Endothelial cell of umbilical vein (primary cell): ENCODE data around the gene XPNPEP2. TPM values are rescaled to one million over a fixed set of nuclear protein-coding genes. Genes with fewer than 3 reads are reported as not detected.

ENCODE experiments used
- BruUV-seq: library from RNA; stranded (reverse); fragments of 400-500 nt; replicated peaks from 2 replicates; lab custom pipeline; 2021; lab: Mats Ljungman, UMichigan
- CTCF ChIA-PET: fragments of 300-600, 350-600 bp; sonication (Branson Sonifier 250); formaldehyde crosslinking; loops from one replicate; lab custom pipeline; 2021; ENCODE audit warnings: antibody characterized with exemption, inconsistent platforms; lab: Charles Lee
- POLR2A ChIA-PET: fragments of 300-600, 350-600 bp; sonication (Branson Sonifier 250); formaldehyde crosslinking; loops from one replicate; lab custom pipeline; 2021; ENCODE audit warnings: antibody characterized with exemption, inconsistent platforms; lab: Charles Lee
- DNase-seq: peaks from one replicate; pipeline ENCODE4 v3.0.0-alpha.2; 2011; ENCODE audit warnings: low read depth, low spot score
- FAIRE-seq: peaks from 2 replicates; lab custom pipeline; 2011; peaks lifted over from hg19 to GRCh38; lab: Jason Lieb, UNC
- H2AFZ ChIP-seq: 2 replicates; pipeline ENCODE4 v1.6.0; 2012; ENCODE audit warnings: low read depth, low read length, control low read depth, inconsistent platforms
- H3K27ac ChIP-seq: 2 replicates; pipeline ENCODE4 v1.5.1; 2011; ENCODE audit warnings: low read depth, mild to moderate bottlenecking, control low read depth, low read length, moderate library complexity; ENCODE audit not compliant: insufficient read depth
- H3K27me3 ChIP-seq, 2 experiments: 2 replicates each; pipeline versions ENCODE4 v1.6.0 to v1.6.1; 2011; ENCODE audit warnings: low read length in 2 of 2, mixed read lengths in 1 of 2; ENCODE audit not compliant: control insufficient read depth in 2 of 2, insufficient read depth in 2 of 2
- H3K36me3 ChIP-seq, 2 experiments: 2 replicates in 1 of 2; 3 replicates in 1 of 2; pipeline ENCODE4 v1.5.1; 2011; ENCODE audit warnings: low read length in 2 of 2, mild to moderate bottlenecking in 1 of 2, moderate library complexity in 1 of 2; ENCODE audit not compliant: control insufficient read depth in 2 of 2, insufficient read depth in 2 of 2; ENCODE audit errors: extremely low read depth in 1 of 2
- H3K4me1 ChIP-seq: 3 replicates; pipeline ENCODE4 v1.5.1; 2011; ENCODE audit warnings: mild to moderate bottlenecking, low read length; ENCODE audit not compliant: control insufficient read depth, insufficient read depth; ENCODE audit errors: extremely low read depth
- H3K4me2 ChIP-seq: 2 replicates; pipeline ENCODE4 v1.6.1; 2011; ENCODE audit warnings: low read length, control low read depth, mixed read lengths; ENCODE audit not compliant: insufficient read depth
- H3K4me3 ChIP-seq, 3 experiments: fragments of 200-600 bp in 1 of 3; sonication (generic), shearing (Covaris generic) in 1 of 3; replicated peaks in 1 of 3; 2 replicates each; pipeline ENCODE4 v1.5.1; 2011 to 2016; ENCODE audit warnings: control low read depth in 3 of 3, low read length in 3 of 3, mild to moderate bottlenecking in 2 of 3, inconsistent platforms in 1 of 3, low read depth in 1 of 3, moderate library complexity in 1 of 3; ENCODE audit not compliant: insufficient read depth in 1 of 3
- H3K79me2 ChIP-seq: 2 replicates; pipeline ENCODE4 v1.6.0; 2012; ENCODE audit warnings: low read length, inconsistent platforms; ENCODE audit not compliant: control insufficient read depth, insufficient read depth
- H3K9ac ChIP-seq: replicated peaks from 2 replicates; pipeline ENCODE3; 2011; ENCODE audit warnings: low read length, control low read depth; ENCODE audit not compliant: insufficient read depth; ENCODE audit errors: extremely low read depth
- H3K9me1 ChIP-seq: replicated peaks from 3 replicates; pipeline ENCODE4 v1.6.0; 2011; ENCODE audit warnings: mild to moderate bottlenecking, low read length; ENCODE audit not compliant: control insufficient read depth, insufficient read depth; ENCODE audit errors: extremely low read depth
- H3K9me3 ChIP-seq: replicated peaks from 2 replicates; pipeline ENCODE4 v1.5.1; 2012; ENCODE audit warnings: low read length, inconsistent platforms; ENCODE audit not compliant: control insufficient read depth, insufficient read depth
- H4K20me1 ChIP-seq: replicated peaks from 2 replicates; pipeline ENCODE3; 2011; ENCODE audit warnings: mild to moderate bottlenecking, low read length; ENCODE audit not compliant: control insufficient read depth, insufficient read depth; ENCODE audit errors: extremely low read depth
- EZH2 ChIP-seq: IDR thresholded peaks from 2 replicates; pipeline ENCODE4 v1.6.1; 2012; ENCODE audit warnings: borderline replicate concordance, low read depth, mild to moderate bottlenecking, moderate library complexity, low read length, inconsistent platforms; ENCODE audit not compliant: severe bottlenecking
- FOS ChIP-seq: IDR thresholded peaks from 2 replicates; pipeline ENCODE4 v1.6.1; 2011; ENCODE audit warnings: mild to moderate bottlenecking, low read length, moderate library complexity, borderline replicate concordance; ENCODE audit not compliant: insufficient read depth
- GATA2 ChIP-seq: IDR thresholded peaks from 2 replicates; pipeline ENCODE4 v1.7.0; 2011; ENCODE audit warnings: low read depth, mild to moderate bottlenecking, moderate library complexity, mixed read lengths, low read length; ENCODE audit not compliant: insufficient read length, insufficient read depth
- JUN ChIP-seq: IDR thresholded peaks from 2 replicates; pipeline ENCODE4 v1.6.1; 2011; ENCODE audit warnings: borderline replicate concordance, low read depth; ENCODE audit not compliant: insufficient read length, insufficient read depth
- MYC ChIP-seq: IDR thresholded peaks from one replicate; pipeline ENCODE4 v1.6.1; 2011; ENCODE audit warnings: mild to moderate bottlenecking, low read depth, low read length
- POLR2A ChIP-seq: IDR thresholded peaks from 2 replicates; pipeline ENCODE4 v1.6.1; 2012; ENCODE audit warnings: low read depth, mild to moderate bottlenecking, control low read depth, low read length
- POLR2AphosphoS5 ChIP-seq: IDR thresholded peaks from 2 replicates; pipeline ENCODE4 v1.6.1; 2012; ENCODE audit warnings: low read depth, mild to moderate bottlenecking, control low read depth, low read length, moderate library complexity; ENCODE audit not compliant: insufficient read depth
- dilution Hi-C: fragments of 300-500 bp; cut with MboI; formaldehyde crosslinking; loops from one replicate; pipeline ENCODE4 v1.15.0; 2019; ENCODE audit warnings: low sequenced_read_pairs; ENCODE audit not compliant: extremely low pct_ligation_motif_present
- intact Hi-C: fragments of 100-400 bp; cut with micrococcal nuclease; formaldehyde crosslinking; loops from one replicate; pipeline ENCODE4 v1.10.0; 2022
- polyA plus RNA-seq, 4 experiments: library from polyadenylated mRNA; depleted of rRNA in 3 of 4; stranded (reverse) in 3 of 4; unstranded in 1 of 4; fragments of >200 nt; gene quantifications; 2 replicates each; pipeline versions ENCODE4 v1.2.1 to v1.2.3, GENCODE V29; 2011 to 2012; ENCODE audit warnings: missing spikeins in 1 of 4
- total RNA-seq: library from RNA; stranded (reverse); gene quantifications from 2 replicates; pipeline ENCODE4 v1.2.3, GENCODE V29; 2021
- TF ChIP-seq, protein P1 (sequence below), 2 donors: IDR thresholded peaks; 1 replicate in 1 of 2; 2 replicates in 1 of 2; pipeline ENCODE4 v1.5.1; 2011; ENCODE audit warnings: low read length in 2 of 2, mild to moderate bottlenecking in 2 of 2, moderate library complexity in 2 of 2, control low read depth in 1 of 2, inconsistent platforms in 1 of 2, low read depth in 1 of 2; ENCODE audit not compliant: insufficient read depth in 1 of 2; ENCODE audit errors: extremely low read depth in 1 of 2
- TF ChIP-seq, protein P2 (sequence below): IDR thresholded peaks from 2 replicates; pipeline ENCODE4 v1.6.1; 2011; ENCODE audit not compliant: insufficient read depth, insufficient read length

Gene XPNPEP2
- total and polyA plus RNA-seq, 2 donors (not counting 3 experiments of a cell fraction or from before 2014, with no cell fraction given) = 0.04 TPM; not detected in 1

DNA sequence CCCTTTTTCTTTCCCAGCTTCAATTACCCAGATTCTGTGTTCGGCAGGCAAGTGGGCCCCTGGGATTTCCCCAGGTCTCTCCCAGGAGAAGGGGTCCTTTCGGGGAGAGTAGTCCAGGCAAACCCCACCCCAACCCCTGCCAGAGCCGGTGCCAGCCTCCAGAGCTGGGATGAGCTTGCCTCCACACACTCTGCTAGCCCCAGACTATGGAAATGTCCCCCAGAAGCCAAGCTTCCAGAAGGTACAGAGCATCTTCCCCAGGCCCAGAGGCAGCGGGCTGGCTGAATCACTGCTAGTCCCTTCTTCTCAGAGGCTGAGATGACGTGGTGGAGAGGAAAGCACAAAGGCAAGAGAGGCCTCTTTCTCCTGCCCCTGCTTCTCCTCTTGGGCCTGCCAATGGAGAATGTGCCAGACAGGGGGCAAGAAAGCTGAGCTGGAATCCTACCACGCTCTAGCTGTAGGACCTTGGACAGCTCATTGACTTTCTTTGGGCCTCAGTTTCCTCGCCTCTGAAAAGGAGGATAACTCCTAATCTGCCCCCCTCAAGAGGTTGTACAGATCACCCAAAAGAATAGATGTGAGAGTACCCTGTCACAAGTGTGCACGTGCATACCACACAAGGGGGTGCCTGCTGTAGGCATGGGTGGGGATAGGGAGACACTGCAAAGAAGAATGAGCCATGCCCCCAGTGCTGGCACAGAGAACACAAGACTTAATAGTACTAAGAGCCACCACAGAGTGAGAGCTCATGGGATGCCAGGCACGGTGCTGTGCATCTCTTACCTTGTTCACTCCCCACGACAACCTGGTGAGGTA is 43.1 kb downstream of the XPNPEP2 start:
- no TSS peak for BruUV-seq
- Histone ChIP-seq H3K27me3 (no peaks in the 10 kb centered on the region), H3K9ac (no peak overlapping the region), H3K4me1 (peaks cover 9% of the 10 kb centered on the region), H3K9me1 (no peaks in the 10 kb centered on the region), H2AFZ (no peak overlapping the region), H3K36me3 (no peaks in the 10 kb centered on the region), H4K20me1 (no peaks in the 10 kb centered on the region), H3K4me3 (no peak overlapping the region), H3K9me3 (no peaks in the 10 kb centered on the region), H3K79me2 (no peaks in the 10 kb centered on the region), H3K27ac (no peak overlapping the region), H3K4me2 (no peak overlapping the region)
- ChIA-PET POLR2A (no interaction called here), CTCF (interaction anchor here (1.0 kb wide), 1 partner anchor 55 kb away, joined by 4 read pairs; no protein-coding TSS in a partner anchor)
- FAIRE-seq (no peak), DNase-seq (no peak)
- dilution Hi-C loops = no loop called here
- no peak for TF ChIP-seq GATA2
- TF ChIP-seq EZH2 = no peak
- TF ChIP-seq FOS = no peak
- TF ChIP-seq JUN = no peak
- TF ChIP-seq POLR2AphosphoS5 = no peak
- TF ChIP-seq, protein P1, sequence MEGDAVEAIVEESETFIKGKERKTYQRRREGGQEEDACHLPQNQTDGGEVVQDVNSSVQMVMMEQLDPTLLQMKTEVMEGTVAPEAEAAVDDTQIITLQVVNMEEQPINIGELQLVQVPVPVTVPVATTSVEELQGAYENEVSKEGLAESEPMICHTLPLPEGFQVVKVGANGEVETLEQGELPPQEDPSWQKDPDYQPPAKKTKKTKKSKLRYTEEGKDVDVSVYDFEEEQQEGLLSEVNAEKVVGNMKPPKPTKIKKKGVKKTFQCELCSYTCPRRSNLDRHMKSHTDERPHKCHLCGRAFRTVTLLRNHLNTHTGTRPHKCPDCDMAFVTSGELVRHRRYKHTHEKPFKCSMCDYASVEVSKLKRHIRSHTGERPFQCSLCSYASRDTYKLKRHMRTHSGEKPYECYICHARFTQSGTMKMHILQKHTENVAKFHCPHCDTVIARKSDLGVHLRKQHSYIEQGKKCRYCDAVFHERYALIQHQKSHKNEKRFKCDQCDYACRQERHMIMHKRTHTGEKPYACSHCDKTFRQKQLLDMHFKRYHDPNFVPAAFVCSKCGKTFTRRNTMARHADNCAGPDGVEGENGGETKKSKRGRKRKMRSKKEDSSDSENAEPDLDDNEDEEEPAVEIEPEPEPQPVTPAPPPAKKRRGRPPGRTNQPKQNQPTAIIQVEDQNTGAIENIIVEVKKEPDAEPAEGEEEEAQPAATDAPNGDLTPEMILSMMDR (IDR thresholded peaks at IDR 0.05; ENCODE audit: extremely low read depth in 1 of 2, insufficient read depth in 1 of 2, low read depth in 1 of 2, low read length in 2 of 2) = no peak
- no peak for TF ChIP-seq POLR2A
- no peak for TF ChIP-seq MYC
- TF ChIP-seq, protein P2, sequence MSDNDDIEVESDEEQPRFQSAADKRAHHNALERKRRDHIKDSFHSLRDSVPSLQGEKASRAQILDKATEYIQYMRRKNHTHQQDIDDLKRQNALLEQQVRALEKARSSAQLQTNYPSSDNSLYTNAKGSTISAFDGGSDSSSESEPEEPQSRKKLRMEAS = no peak
- intact Hi-C loops = no loop called here
